Left hindlimb (tissue), 1 donor: ENCODE measurements around the gene TMEM131L.
A peak's percentile ranks its signal among the peaks of the same experiment; 100 is the strongest.
"Not testable (repeated sequence)": the region's sequence is repeated elsewhere in the genome, so short reads cannot be mapped to it uniquely, and the experiment has no call there.

ENCODE experiments used
- DNase-seq: peaks from one replicate; pipeline ENCODE4 v3.0.0-alpha.2; 2018

Gene TMEM131L

GRCh38 chr4:153466081-153466948, at the start of gene TMEM131L:
Gene TMEM131L, plus strand, starts transcription at chr4:153466360. Its CDS starts 38 bp downstream, at chr4:153466398.
- peak; percentile 86 for DNase-seq

GRCh38 chr4:153416456-153416855, 49.7 kb upstream of the TMEM131L start:
- DNase-seq = not testable (repeated sequence)

GRCh38 chr4:153418121-153418520, 48.0 kb upstream of the TMEM131L start:
- DNase-seq = no peak

- no peak for DNase-seq
Observed at GRCh38 chr4:153418558-153418957, 47.6 kb upstream of the TMEM131L start.

GRCh38 chr4:153419029-153419428, 47.1 kb upstream of the TMEM131L start:
- no peak for DNase-seq

- DNase-seq = no peak
Observed at GRCh38 chr4:153419673-153420278, 46.4 kb upstream of the TMEM131L start.

GRCh38 chr4:153420361-153420760, 45.8 kb upstream of the TMEM131L start:
- DNase-seq = no peak

GRCh38 chr4:153421941-153422340, 44.2 kb upstream of the TMEM131L start:
- DNase-seq = no peak

GRCh38 chr4:153426207-153426885, 39.8 kb upstream of the TMEM131L start:
- no peak for DNase-seq

- DNase-seq = no peak
Observed at GRCh38 chr4:153427363-153428071, 38.6 kb upstream of the TMEM131L start.

- no peak for DNase-seq
Observed at GRCh38 chr4:153428941-153429475, 37.2 kb upstream of the TMEM131L start.

- DNase-seq = peak; percentile 42
Observed at GRCh38 chr4:153432965-153433753, 33.0 kb upstream of the TMEM131L start.

GRCh38 chr4:153433754-153434105, 32.4 kb upstream of the TMEM131L start:
- DNase-seq = no peak

- no peak for DNase-seq
Observed at GRCh38 chr4:153434190-153434589, 32.0 kb upstream of the TMEM131L start.

- DNase-seq = no peak
Observed at GRCh38 chr4:153438916-153439756, 27.0 kb upstream of the TMEM131L start.

GRCh38 chr4:153439831-153440230, 26.3 kb upstream of the TMEM131L start:
- DNase-seq = no peak

GRCh38 chr4:153440475-153440874, 25.7 kb upstream of the TMEM131L start:
- no peak for DNase-seq

GRCh38 chr4:153447175-153447905, 18.8 kb upstream of the TMEM131L start:
- no peak for DNase-seq

- no peak for DNase-seq
Observed at GRCh38 chr4:153448003-153448731, 18.0 kb upstream of the TMEM131L start.

- no peak for DNase-seq
Observed at GRCh38 chr4:153449338-153449737, 16.8 kb upstream of the TMEM131L start.
